HCEC 1CT (cell line): ENCODE measurements around the gene PLD1.
"Not testable (repeated sequence)": the region's sequence is repeated elsewhere in the genome, so short reads cannot be mapped to it uniquely, and the experiment has no call there.

Experiments
- DNase-seq: peaks from one replicate; pipeline ENCODE4 v3.0.0-alpha.2; 2017

PLD1 gene

GRCh38 chr3:171695426-171695825 is 114.9 kb downstream of the PLD1 start:
- no peak for DNase-seq

GRCh38 chr3:171694888-171695287 is 115.4 kb downstream of the PLD1 start:
- DNase-seq, result no peak

DNA sequence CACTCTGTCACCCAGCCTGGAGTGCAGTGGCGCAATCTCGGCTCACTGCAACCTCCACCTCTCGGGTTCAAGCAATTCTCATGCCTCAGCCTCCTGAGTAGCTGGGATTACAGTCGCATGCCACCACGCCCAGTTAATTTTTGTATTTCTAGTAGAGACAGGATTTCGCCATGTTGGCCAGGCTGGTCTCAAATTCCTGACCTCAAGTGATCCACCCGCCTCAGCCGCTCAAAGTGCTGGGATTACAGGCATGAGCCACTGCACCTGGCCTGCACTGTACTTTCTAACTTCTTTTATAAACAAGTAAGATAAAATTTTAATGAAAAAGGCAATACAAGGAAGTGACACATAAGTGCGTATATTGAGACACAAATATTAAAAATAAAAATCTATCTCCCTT is 117.7 kb downstream of the PLD1 start:
- DNase-seq, result not testable (repeated sequence)

DNA sequence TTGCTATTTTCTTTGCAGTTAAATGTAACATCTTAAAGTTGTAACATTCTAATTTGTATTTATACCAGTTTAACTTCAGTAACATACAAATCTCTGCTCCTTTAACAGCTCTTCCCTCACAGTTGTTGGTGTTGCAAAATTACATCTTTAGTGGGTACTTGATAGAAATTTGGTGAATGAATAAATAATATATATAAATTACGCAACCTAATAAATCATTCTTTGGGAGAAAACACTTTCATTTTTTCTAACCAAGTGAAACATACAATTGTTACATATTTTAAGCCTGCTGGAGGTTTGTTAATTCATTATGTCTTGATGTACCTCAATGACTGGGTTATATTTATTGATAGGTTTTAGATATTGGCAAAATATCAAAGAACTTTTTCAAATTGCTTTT is 118.8 kb downstream of the PLD1 start:
- DNase-seq, result no peak

DNA sequence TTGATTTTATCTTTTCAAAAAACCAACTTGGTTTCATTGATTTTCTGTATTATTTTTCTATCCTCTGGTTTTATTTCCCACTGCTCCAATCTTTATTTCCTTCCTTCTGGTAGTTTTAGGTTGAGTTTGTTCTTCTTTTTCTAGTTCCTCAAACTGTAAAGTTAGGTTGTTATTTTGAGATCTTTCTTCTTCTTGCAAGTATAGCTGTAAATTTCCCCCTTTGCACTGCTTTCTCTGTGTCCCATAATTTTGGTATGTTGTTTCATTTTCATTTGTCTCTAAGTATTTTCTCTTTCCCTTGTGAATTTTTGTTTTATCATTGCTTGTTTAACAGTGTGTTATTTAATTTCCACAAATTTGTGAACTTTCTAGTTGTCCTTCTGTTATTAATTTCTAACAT is 120.0 kb downstream of the PLD1 start:
- DNase-seq, result no peak

DNA sequence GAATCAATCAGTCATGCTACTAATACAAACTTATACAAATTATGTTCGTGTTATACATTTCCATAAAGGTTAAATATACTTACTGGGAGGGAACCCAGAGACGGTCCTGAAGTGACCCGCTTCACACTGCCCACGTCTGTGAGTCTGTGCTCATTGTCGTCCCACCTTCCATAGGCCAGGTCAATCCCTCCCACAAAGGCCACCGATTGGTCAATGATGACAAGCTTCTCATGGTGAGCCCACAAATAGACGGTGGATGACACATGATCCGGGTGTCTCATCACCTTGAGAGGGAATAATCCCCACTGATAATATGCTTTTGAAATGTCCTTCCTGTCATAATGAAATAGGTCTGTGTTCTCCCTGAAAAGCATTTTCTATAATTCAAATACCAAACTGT is 121.7 kb downstream of the PLD1 start:
- DNase-seq, result no peak

DNA sequence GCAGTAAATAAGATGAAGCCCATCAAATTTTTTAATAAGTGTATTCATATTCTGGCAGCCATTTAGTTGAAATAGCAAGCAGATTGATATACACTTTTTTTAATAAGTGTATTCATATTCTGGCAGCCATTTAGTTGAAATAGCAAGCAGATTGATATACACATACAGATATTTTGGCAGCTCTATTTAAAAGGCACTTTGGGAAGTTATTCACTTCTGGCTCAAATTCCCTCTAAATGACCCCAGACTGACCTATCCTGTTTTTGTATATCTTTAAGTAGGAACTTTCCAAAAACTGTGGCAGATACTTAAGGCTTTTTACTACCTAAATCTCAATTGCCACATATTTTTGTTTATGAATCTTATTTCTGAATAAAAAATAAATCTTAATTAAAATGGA is 122.3 kb downstream of the PLD1 start:
- DNase-seq, result no peak

GRCh38 chr3:171687581-171687980 is 122.7 kb downstream of the PLD1 start:
- no peak for DNase-seq

- DNase-seq, result no peak
Observed at GRCh38 chr3:171687064-171687463, 123.2 kb downstream of the PLD1 start.

GRCh38 chr3:171685116-171685895 is 125.0 kb downstream of the PLD1 start:
- peak; percentile 1 for DNase-seq

- no peak for DNase-seq
Observed at GRCh38 chr3:171684221-171684620, 126.1 kb downstream of the PLD1 start.

GRCh38 chr3:171682743-171683142 is 127.5 kb downstream of the PLD1 start:
- DNase-seq, result no peak

GRCh38 chr3:171680726-171681411 is 129.4 kb downstream of the PLD1 start:
- no peak for DNase-seq

DNA sequence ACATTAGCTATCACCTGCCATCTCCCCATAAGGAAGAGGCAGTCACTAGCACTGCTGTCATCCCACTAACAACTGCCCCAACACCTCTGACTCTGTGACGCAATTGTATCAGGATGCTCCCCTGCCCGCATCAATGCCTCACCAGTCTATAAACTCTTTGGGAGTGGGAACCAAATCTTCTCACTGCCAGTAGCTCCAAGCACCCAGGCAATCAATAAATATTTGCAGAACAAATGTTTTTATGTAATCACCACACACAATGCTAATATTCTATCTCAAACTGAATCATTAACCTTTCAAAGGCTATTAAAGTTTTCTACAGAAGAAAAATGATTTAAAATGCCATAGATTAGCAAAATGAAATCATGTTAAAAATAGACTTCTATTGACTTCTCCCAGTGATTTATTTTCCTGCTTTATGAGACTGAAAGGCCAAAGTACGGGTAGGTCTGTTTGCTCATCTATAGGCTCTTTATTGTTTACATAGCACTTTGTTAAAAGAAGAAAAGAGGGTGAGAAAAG is 131.3 kb downstream of the PLD1 start:
- DNase-seq, result no peak

DNA sequence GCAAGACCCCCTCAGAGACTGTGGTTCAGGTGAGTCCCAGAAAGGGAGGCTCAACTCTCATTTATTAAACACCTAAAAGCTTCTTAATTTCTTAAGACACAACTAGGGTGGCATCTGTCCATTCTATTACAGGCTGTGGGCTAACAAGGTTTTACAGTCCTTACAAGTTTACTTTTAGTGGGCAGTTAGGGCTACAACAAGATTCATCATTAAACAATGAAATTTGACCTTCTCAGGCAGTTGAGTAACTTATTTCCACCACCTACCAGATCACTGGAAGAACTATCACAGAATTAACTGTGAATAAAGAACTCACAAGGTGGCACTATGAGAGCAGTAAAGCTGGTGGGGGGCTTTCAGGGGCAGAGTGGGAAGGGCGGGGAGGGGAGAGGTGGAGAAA is 132.6 kb downstream of the PLD1 start:
- no peak for DNase-seq

DNA sequence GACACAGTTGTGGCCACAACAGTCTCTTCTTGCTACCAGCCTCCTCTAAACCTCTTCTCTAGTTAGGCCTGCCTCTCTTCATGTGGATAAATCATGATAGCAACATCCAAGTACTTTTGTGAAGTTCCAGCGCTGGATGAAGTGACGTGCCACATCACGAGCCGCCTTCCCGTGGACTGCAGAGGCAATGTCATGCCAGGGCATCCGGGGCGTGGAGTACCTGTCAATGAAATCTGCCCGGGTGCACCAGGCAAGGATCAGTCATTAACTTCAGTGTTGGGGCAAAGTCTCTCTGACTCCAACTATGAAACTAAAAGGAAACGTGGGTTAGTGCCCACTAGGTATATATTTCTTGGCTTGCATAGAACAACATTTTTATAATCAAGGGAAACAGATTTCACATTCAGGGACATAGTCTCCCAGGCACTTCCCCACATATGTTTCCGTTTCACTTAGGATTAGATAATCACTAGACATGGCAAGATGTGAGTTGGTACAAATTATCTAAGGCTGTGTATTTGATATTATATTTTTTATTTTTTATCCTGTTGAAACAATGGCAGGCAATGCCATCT is 133.6 kb downstream of the PLD1 start:
- no peak for DNase-seq

DNA sequence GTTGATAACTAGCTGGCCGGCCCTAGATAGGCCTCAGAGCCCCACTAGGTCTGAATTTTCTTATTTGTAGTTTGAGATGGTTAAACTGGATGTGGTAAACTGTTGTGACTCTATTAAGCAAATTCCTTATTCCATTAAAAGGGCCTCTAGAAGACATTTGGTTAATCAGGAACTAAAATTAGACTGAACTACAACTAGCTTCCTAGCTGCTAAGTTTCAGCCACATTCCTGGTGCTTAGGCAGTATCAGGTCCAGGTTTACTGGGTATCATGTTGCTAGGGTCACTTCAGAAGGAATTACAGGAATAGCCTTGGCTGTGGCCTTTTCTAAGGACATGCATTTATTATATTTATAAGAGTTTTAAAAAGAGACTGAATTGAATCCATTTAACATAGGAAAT is 136.3 kb downstream of the PLD1 start:
- no peak for DNase-seq

GRCh38 chr3:171672538-171672937 is 137.7 kb downstream of the PLD1 start:
- DNase-seq, result no peak

- DNase-seq, result no peak
Observed at GRCh38 chr3:171672124-171672523, 138.2 kb downstream of the PLD1 start.

DNA sequence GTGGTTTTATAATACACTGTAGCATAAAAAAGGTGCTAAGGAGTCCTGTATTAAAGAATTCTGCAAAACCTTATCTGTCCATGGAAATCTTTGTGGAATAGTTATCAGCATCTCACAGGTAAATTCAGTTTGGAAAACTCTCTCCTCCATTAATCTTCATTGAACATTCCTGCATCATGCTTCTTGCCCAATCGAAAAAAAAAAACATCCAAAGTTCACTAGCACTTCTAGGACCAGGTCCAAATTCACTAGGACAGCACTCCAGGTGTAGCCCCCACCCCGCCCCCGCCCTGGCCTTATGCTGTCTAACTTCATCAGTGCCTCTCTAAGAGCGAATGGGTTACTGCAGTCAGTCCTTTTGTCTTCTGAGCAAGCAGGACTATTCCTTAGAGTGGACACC is 138.6 kb downstream of the PLD1 start:
- no peak for DNase-seq

GRCh38 chr3:171666516-171666915 is 143.8 kb downstream of the PLD1 start:
- no peak for DNase-seq

DNA sequence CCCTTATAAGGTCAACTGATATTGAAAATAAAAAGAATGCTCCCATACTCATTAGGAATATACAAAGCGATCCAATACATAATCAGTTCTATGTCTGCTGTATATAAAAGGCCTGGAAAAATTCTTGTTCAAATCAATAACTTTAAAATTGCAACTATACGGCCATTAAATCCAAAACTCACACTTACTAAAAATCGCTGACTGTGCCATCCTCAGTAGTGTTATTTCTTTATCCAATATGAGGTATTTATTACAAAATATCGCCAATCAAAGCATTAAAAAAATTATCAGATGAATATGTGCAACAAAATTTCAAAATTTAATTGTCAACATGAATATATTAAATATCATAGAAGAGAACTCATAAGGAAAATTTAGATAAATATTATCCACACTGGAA is 146.5 kb downstream of the PLD1 start:
- DNase-seq, result no peak

- DNase-seq, result no peak
Observed at GRCh38 chr3:171661484-171661883, 148.8 kb downstream of the PLD1 start.

DNA sequence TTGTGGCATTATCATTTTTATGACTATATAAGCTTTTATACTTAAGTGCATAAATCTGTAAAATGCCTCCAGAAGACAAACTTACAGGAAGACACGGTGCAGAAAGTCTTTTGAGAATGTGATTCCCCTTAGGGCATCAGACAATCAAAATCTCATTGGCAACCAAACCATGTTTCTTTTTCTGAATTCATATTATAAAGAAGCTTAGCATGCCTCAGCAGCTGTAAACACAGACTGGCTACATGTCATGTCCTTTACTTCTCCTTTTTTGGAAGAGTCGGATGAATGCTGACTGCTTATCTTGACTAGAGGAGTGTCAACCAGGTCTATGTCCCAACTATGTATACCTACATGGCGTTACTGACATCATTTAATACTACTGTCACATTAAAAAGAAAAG is 150.1 kb downstream of the PLD1 start:
- DNase-seq, result no peak
